Stimulated activated naive CD8-positive, alpha-beta T cell treated with anti-CD3 and anti-CD28 coated beads, Interleukin-15, Interleukin-2, amounts not matched to agents 100 U/mL and 50 U/mL, for 24 hours (primary cell): ENCODE data around the gene INPP5A.

Source experiments
- ATAC-seq: fragments of 150-1000 bp; cut with Tn5 transposase; one replicate; pipeline ENCODE4 v1.10.0; 2021
- DNase-seq: peaks from one replicate; pipeline ENCODE4 v3.0.0; 2021

INPP5A gene

GRCh38 chr10:132517951-132518521 lies 19.6 kb upstream of the INPP5A start:
- no peak for DNase-seq
- ATAC-seq, result no peak

GRCh38 chr10:132518572-132519381 lies 18.8 kb upstream of the INPP5A start:
- no peak for DNase-seq
- ATAC-seq, result no peak

GRCh38 chr10:132519382-132520176 lies 18.0 kb upstream of the INPP5A start:
- DNase-seq (no peak), ATAC-seq (no peak)

GRCh38 chr10:132520177-132520811 lies 17.3 kb upstream of the INPP5A start:
- ATAC-seq, result no peak
- no peak for DNase-seq

- ATAC-seq, result no peak
- DNase-seq, result no peak
These were observed 16.5 kb upstream of the INPP5A start for GRCh38 chr10:132521041-132521465.

GRCh38 chr10:132521466-132522102 lies 16.0 kb upstream of the INPP5A start:
- ATAC-seq, result no peak

GRCh38 chr10:132522521-132523411 lies 14.8 kb upstream of the INPP5A start:
- ATAC-seq, result no peak

More at GRCh38 chr10:132521466-132522102, 16.0 kb upstream of the INPP5A start:
- no peak for DNase-seq

GRCh38 chr10:132523561-132524442 lies 13.8 kb upstream of the INPP5A start:
- no peak for DNase-seq

More at GRCh38 chr10:132522521-132523411, 14.8 kb upstream of the INPP5A start:
- no peak for DNase-seq

GRCh38 chr10:132524443-132525285 lies 12.9 kb upstream of the INPP5A start:
- DNase-seq (no peak), ATAC-seq (no peak)

More at GRCh38 chr10:132523561-132524442, 13.8 kb upstream of the INPP5A start:
- no peak for ATAC-seq

- DNase-seq (no peak), ATAC-seq (no peak)
These were observed 10.9 kb upstream of the INPP5A start for GRCh38 chr10:132526676-132527075.

- ATAC-seq, result no peak
These were observed 10.1 kb upstream of the INPP5A start for GRCh38 chr10:132527339-132528063.

GRCh38 chr10:132528064-132528691 lies 9.4 kb upstream of the INPP5A start:
- DNase-seq, result no peak
- no peak for ATAC-seq

More at GRCh38 chr10:132527339-132528063, 10.1 kb upstream of the INPP5A start:
- no peak for DNase-seq

- no peak for DNase-seq
- ATAC-seq, result no peak
These were observed 5.4 kb upstream of the INPP5A start for GRCh38 chr10:132532179-132532578.

- no peak for ATAC-seq
- DNase-seq, result no peak
These were observed 4.6 kb upstream of the INPP5A start for GRCh38 chr10:132532749-132533560.

GRCh38 chr10:132533571-132534260 lies 3.9 kb upstream of the INPP5A start:
- no peak for ATAC-seq
- no peak for DNase-seq
